Osteocyte (in vitro differentiated cells): ENCODE data around the gene SPATA6. TPM values are rescaled to one million over a fixed set of nuclear protein-coding genes. Genes with fewer than 3 reads are reported as not detected.
"Not testable (repeated sequence)": the region's sequence is repeated elsewhere in the genome, so short reads cannot be mapped to it uniquely, and the experiment has no call there.

Experiments
- DNase-seq: peaks from one replicate; pipeline ENCODE4 v3.0.0; 2021; ENCODE audit warnings: mixed read lengths; ENCODE audit not compliant: unreplicated experiment; ENCODE audit errors: extremely low spot score
- H3K27ac Mint-ChIP-seq: one replicate; pipeline ENCODE4 v1.8.0; 2021; ENCODE audit warnings: mild to moderate bottlenecking, mixed read lengths; ENCODE audit not compliant: unreplicated experiment
- H3K27me3 Mint-ChIP-seq: one replicate; pipeline ENCODE4 v1.8.0; 2021; ENCODE audit warnings: mixed read lengths; ENCODE audit not compliant: unreplicated experiment
- H3K36me3 Mint-ChIP-seq: one replicate; pipeline ENCODE4 v1.8.0; 2021; ENCODE audit warnings: mixed read lengths; ENCODE audit not compliant: unreplicated experiment
- H3K4me1 Mint-ChIP-seq: one replicate; pipeline ENCODE4 v1.8.0; 2021; ENCODE audit warnings: mixed read lengths; ENCODE audit not compliant: unreplicated experiment
- H3K4me3 Mint-ChIP-seq: one replicate; pipeline ENCODE4 v1.8.0; 2021; ENCODE audit warnings: mild to moderate bottlenecking, moderate library complexity, mixed read lengths; ENCODE audit not compliant: unreplicated experiment
- H3K9me3 Mint-ChIP-seq: one replicate; pipeline ENCODE4 v1.8.0; 2021; ENCODE audit warnings: mixed read lengths; ENCODE audit not compliant: unreplicated experiment
- CTCF ChIP-seq: fragments of 200-600 bp; sonication (generic); IDR thresholded peaks from 2 replicates; pipeline ENCODE4 v1.5.0; 2021; ENCODE audit warnings: antibody characterized with exemption, mild to moderate bottlenecking, moderate library complexity
- total RNA-seq: library from RNA; stranded (reverse); gene quantifications from 2 replicates; pipeline ENCODE4 v1.2.1, GENCODE V29; 2021

The SPATA6 gene
- total RNA-seq, 1 donor from 2014 or later, result 9.9 TPM

GRCh38 chr1:48292706-48293105 is 179.3 kb downstream of the SPATA6 start:
- Mint-ChIP-seq H3K27me3 (no peaks in the 10 kb centered on the region), H3K9me3 (no peaks in the 10 kb centered on the region), H3K27ac (no peak overlapping the region), H3K4me1 (no peaks in the 10 kb centered on the region), H3K4me3 (no peak overlapping the region), H3K36me3 (no peaks in the 10 kb centered on the region)
- no peak for TF ChIP-seq CTCF
- DNase-seq, result no peak

GRCh38 chr1:48291421-48291820 is 180.6 kb downstream of the SPATA6 start:
- Mint-ChIP-seq H3K9me3 (no peaks in the 10 kb centered on the region), H3K4me1 (no peaks in the 10 kb centered on the region), H3K4me3 (no peak overlapping the region), H3K27me3 (no peaks in the 10 kb centered on the region), H3K27ac (no peak overlapping the region), H3K36me3 (no peaks in the 10 kb centered on the region)
- no peak for DNase-seq
- TF ChIP-seq CTCF, result no peak

DNA sequence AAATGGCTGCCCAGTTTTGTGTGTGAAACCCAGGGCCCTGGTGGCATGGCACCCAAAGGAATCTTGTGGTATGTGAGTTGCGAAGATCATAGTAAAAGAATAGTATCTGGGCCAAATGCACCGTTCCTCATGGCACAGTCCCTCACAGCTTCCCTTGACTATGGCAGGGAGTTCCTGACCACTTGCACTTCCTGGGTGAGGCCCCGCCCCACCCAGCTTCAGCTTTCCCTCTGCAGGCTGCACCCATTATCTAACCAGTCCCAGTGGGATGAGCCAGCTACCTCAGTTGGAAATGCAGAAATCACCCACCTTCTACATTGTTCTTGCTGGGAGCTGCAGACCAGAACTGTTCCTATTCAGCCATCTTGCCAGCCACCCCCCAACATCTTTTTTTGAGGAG is 186.5 kb downstream of the SPATA6 start:
- DNase-seq, result no peak
- TF ChIP-seq CTCF, result no peak
- H3K36me3 Mint-ChIP-seq, result no peaks in the 10 kb centered on the region

DNA sequence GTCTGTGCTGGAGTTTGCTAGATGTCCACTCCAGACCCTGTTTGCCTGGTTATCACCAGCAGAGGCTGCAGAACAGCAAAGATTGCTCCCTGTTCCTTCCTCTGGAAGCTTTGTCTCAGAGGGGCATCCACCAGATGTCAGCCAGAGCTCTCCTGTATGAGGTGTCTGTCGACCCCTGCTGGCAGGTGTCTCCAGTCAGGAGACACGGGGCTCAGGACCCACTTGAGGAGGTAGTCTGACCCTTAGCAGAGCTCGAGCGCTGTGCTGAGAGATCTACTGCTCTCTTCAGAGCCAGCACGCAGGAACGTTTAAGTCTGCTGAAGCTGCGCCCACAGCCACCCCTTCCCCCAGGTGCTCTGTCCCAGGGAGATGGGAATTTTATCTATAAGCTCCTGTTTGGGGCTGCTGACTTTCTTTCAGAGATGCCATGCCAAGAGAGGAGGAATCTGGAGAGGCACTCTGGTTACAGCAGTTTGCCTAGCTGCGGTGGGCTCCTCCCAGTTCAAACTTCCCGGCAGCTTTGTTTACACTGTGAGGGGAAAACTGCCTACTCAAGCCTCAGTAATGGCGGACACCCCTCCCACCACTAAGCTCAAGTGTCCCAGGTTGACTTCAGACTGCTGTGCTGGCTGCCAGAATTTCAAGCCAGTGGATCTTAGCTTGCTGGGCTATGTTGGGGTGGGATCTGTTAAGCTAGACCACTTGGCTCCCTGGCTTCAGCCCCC is 187.1 kb downstream of the SPATA6 start:
- H3K27me3 Mint-ChIP-seq, H3K4me1 Mint-ChIP-seq, H3K27ac Mint-ChIP-seq, H3K36me3 Mint-ChIP-seq, H3K4me3 Mint-ChIP-seq, DNase-seq: not testable (repeated sequence)
- H3K9me3 Mint-ChIP-seq, result peaks cover 12% of the 10 kb centered on the region

More for the DNA sequence above, 186.5 kb downstream of the SPATA6 start:
- H3K4me3 Mint-ChIP-seq, result no peak overlapping the region
- H3K4me1 Mint-ChIP-seq, result no peaks in the 10 kb centered on the region
- H3K27me3 Mint-ChIP-seq, result no peaks in the 10 kb centered on the region
- peaks cover 7% of the 10 kb centered on the region for H3K9me3 Mint-ChIP-seq
- no peak overlapping the region for H3K27ac Mint-ChIP-seq

DNA sequence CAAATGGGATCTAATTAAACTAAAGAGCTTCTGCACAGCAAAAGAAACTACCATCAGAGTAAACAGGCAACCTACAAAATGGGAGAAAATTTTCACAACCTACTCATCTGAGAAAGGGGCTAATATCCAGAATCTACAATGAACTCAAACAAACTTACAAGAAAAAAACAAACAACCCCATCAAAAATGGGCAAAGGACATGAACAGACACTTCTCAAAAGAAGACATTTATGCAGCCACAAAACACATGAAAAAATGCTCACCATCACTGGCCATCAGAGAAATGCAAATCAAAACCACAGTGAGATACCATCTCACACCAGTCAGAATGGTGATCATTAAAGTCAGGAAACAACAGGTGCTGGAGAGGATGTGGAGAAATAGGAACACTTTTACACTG is 189.7 kb downstream of the SPATA6 start:
- DNase-seq, H3K27me3 Mint-ChIP-seq, H3K4me1 Mint-ChIP-seq, H3K36me3 Mint-ChIP-seq, H3K4me3 Mint-ChIP-seq, H3K27ac Mint-ChIP-seq: not testable (repeated sequence)
- peaks cover 22% of the 10 kb centered on the region for H3K9me3 Mint-ChIP-seq

GRCh38 chr1:48277437-48277836 is 194.6 kb downstream of the SPATA6 start:
- not testable (repeated sequence) for H3K4me3 Mint-ChIP-seq, H3K36me3 Mint-ChIP-seq, H3K4me1 Mint-ChIP-seq, H3K27ac Mint-ChIP-seq, DNase-seq, H3K27me3 Mint-ChIP-seq
- peaks cover 27% of the 10 kb centered on the region for H3K9me3 Mint-ChIP-seq
